Ascending aorta (tissue), 2 donors: ENCODE measurements around the gene CCDC187. TPM values are rescaled to one million over a fixed set of nuclear protein-coding genes. Genes with fewer than 3 reads are reported as not detected.

Experiments used
- DNase-seq, 2 donors: peaks; one replicate each; pipeline ENCODE4 v3.0.0-alpha.2; 2019; ENCODE audit warnings: low spot score in 2 of 2
- H3K27ac ChIP-seq, 2 donors: fragments of 200-600 bp; sonication (generic); one replicate each; pipeline ENCODE4 v1.5.1; 2016 to 2017; ENCODE audit warnings: mild to moderate bottlenecking in 1 of 2
- H3K27me3 ChIP-seq: fragments of 200-600 bp; sonication (generic); one replicate; pipeline ENCODE4 v1.5.1; 2017
- H3K36me3 ChIP-seq, 2 donors: fragments of 200-600 bp; sonication (generic); one replicate each; pipeline ENCODE4 v1.5.1; 2016
- H3K4me1 ChIP-seq, 2 donors: fragments of 200-600 bp; sonication (generic); one replicate each; pipeline ENCODE4 v1.5.1; 2016 to 2017; ENCODE audit warnings: mild to moderate bottlenecking in 1 of 2
- H3K4me3 ChIP-seq, 2 donors: fragments of 200-600 bp; sonication (generic); one replicate each; pipeline ENCODE4 v1.5.1; 2016 to 2017; ENCODE audit warnings: mild to moderate bottlenecking in 1 of 2
- H3K9me3 ChIP-seq, 2 donors: fragments of 200-600 bp; sonication (generic); one replicate each; pipeline ENCODE4 v1.5.1; 2016
- CTCF ChIP-seq, 3 experiments: fragments of 200-600 bp in 2 of 3; fragments of 450-650 bp in 1 of 3; sonication (generic) in 2 of 3; IDR thresholded peaks; one replicate each; pipeline ENCODE4 v1.5.1; 2016 to 2019; ENCODE audit warnings: antibody characterized with exemption in 3 of 3, mild to moderate bottlenecking in 1 of 3, moderate library complexity in 1 of 3
- intact Hi-C: fragments of 100-400 bp; cut with DNase I; formaldehyde crosslinking; loops from one replicate; pipeline ENCODE4 v1.15.1; 2023
- total RNA-seq: library from RNA; depleted of rRNA; stranded (reverse); fragments of >200 nt; gene quantifications from one replicate; pipeline ENCODE4 v1.1.0, GENCODE V29; 2016

The CCDC187 gene
- total RNA-seq, 1 donor from 2014 or later: under 0.01 TPM

- TF ChIP-seq CTCF (IDR thresholded peaks at IDR 0.05): no peak
- intact Hi-C loops: no loop called here
- Histone ChIP-seq H3K36me3 (no peaks in the 10 kb centered on the region), H3K4me1 (no peaks in the 10 kb centered on the region), H3K27ac (no peak overlapping the region), H3K4me3 (no peak overlapping the region), H3K9me3 (no peaks in the 10 kb centered on the region), H3K27me3 (no peaks in the 10 kb centered on the region)
- DNase-seq: no peak
These were observed 8.8 kb downstream of the CCDC187 start for GRCh38 chr9:136295055-136295454.

- no peaks in the 10 kb centered on the region for H3K9me3 ChIP-seq
- TF ChIP-seq CTCF (IDR thresholded peaks at IDR 0.05): no peak
- intact Hi-C loops: no loop called here
- no peak for DNase-seq
- H3K27me3 ChIP-seq: no peaks in the 10 kb centered on the region
- H3K4me1 ChIP-seq: no peaks in the 10 kb centered on the region
- no peak overlapping the region for H3K27ac ChIP-seq
- no peak overlapping the region for H3K4me3 ChIP-seq
- H3K36me3 ChIP-seq: no peaks in the 10 kb centered on the region
These were observed 9.5 kb downstream of the CCDC187 start for GRCh38 chr9:136294437-136294836.

- no peaks in the 10 kb centered on the region for H3K9me3 ChIP-seq
- no peak for TF ChIP-seq CTCF (IDR thresholded peaks at IDR 0.05)
- H3K36me3 ChIP-seq: no peaks in the 10 kb centered on the region
- H3K27ac ChIP-seq: no peak overlapping the region
- H3K27me3 ChIP-seq: no peaks in the 10 kb centered on the region
- H3K4me1 ChIP-seq: no peaks in the 10 kb centered on the region
- DNase-seq: no peak
- intact Hi-C loops: no loop called here
- no peak overlapping the region for H3K4me3 ChIP-seq
These were observed 10.3 kb downstream of the CCDC187 start for GRCh38 chr9:136293476-136294077.

GRCh38 chr9:136292591-136293448 is 11.1 kb downstream of the CCDC187 start:
- no peaks in the 10 kb centered on the region for H3K36me3 ChIP-seq
- no peaks in the 10 kb centered on the region for H3K4me1 ChIP-seq
- TF ChIP-seq CTCF (IDR thresholded peaks at IDR 0.05): no peak
- H3K27me3 ChIP-seq: no peaks in the 10 kb centered on the region
- H3K27ac ChIP-seq: no peak overlapping the region
- no peak for DNase-seq
- intact Hi-C loops: no loop called here
- no peaks in the 10 kb centered on the region for H3K9me3 ChIP-seq
- no peak overlapping the region for H3K4me3 ChIP-seq

GRCh38 chr9:136292026-136292538 is 11.8 kb downstream of the CCDC187 start:
- Histone ChIP-seq H3K36me3 (no peaks in the 10 kb centered on the region), H3K4me1 (no peaks in the 10 kb centered on the region), H3K9me3 (no peaks in the 10 kb centered on the region), H3K27me3 (no peaks in the 10 kb centered on the region), H3K4me3 (no peak overlapping the region), H3K27ac (no peak overlapping the region)
- TF ChIP-seq CTCF (IDR thresholded peaks at IDR 0.05): no peak
- no peak for DNase-seq
- intact Hi-C loops: no loop called here
